Thyroid gland (tissue), 4 donors: ENCODE data around the gene LPAR2.

Experiments used
- POLR2A ChIP-seq, 2 donors: fragments of 450-650 bp; IDR thresholded peaks; one replicate each; pipeline ENCODE4 v1.6.1; 2017; ENCODE audit warnings: antibody characterized with exemption in 2 of 2, mild to moderate bottlenecking in 2 of 2, moderate library complexity in 1 of 2
- TF ChIP-seq, protein P1 (sequence below), 6 experiments: fragments of 200-600 bp in 3 of 6; fragments of 450-650 bp in 3 of 6; sonication (generic) in 3 of 6; IDR thresholded peaks; one replicate each; pipeline ENCODE4 v1.5.1; 2016 to 2019; ENCODE audit warnings: antibody characterized with exemption in 6 of 6, mild to moderate bottlenecking in 2 of 6, inconsistent platforms in 1 of 6, moderate library complexity in 1 of 6

DNA sequence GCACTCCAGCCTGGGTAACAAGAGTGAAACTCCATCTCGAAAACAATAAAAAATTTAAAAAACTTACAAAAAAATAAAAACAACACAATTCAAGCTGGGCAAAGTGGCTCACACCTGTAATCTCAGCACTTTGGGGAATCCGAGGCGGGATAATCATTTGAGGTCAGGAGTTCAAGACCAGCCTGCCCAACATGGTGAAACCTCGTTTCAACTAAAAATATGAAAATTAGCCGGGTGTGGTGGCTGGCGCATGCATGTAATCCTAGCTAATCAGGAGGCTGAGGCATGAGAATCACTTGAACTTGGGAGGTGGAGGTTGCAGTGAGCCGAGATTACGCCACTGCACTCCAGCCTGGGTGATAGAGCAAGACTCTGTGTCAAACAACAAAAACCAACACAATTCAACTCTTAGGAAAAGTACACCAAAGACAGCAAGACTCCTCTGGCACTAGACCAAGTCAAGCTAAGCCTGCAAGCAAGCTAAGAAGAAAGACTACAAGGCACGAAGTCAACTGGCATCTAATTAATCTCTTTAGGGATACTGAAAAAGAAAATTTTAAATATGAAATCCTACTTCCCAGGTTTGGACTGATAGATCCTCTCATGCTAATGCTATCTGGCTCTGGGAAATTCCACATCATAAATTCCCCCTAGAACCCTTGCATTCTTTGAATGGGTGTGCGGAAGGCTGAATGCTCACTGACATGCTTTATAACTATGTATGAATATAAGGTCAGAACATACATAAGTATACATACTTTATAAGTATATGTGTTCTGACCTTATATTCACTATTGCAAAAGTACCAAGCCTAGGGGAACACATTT, 17.4 kb downstream of the LPAR2 start:
- TF ChIP-seq, protein P1, sequence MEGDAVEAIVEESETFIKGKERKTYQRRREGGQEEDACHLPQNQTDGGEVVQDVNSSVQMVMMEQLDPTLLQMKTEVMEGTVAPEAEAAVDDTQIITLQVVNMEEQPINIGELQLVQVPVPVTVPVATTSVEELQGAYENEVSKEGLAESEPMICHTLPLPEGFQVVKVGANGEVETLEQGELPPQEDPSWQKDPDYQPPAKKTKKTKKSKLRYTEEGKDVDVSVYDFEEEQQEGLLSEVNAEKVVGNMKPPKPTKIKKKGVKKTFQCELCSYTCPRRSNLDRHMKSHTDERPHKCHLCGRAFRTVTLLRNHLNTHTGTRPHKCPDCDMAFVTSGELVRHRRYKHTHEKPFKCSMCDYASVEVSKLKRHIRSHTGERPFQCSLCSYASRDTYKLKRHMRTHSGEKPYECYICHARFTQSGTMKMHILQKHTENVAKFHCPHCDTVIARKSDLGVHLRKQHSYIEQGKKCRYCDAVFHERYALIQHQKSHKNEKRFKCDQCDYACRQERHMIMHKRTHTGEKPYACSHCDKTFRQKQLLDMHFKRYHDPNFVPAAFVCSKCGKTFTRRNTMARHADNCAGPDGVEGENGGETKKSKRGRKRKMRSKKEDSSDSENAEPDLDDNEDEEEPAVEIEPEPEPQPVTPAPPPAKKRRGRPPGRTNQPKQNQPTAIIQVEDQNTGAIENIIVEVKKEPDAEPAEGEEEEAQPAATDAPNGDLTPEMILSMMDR (IDR thresholded peaks at IDR 0.05): no peak
- TF ChIP-seq POLR2A (IDR thresholded peaks at IDR 0.05): no peak
